NT2/D1 (cell line): ENCODE data around the gene KIF13A.

Experiments
- SUZ12 ChIP-seq: IDR thresholded peaks from 2 replicates; pipeline ENCODE4 v1.6.1; 2011; ENCODE audit not compliant: insufficient read length, insufficient read depth; ENCODE audit errors: extremely low read depth
- YY1 ChIP-seq: IDR thresholded peaks from 2 replicates; pipeline ENCODE4 v1.6.1; 2011; ENCODE audit not compliant: insufficient read length, insufficient read depth
- ZNF274 ChIP-seq: IDR thresholded peaks from 2 replicates; pipeline ENCODE4 v1.6.1; 2011; ENCODE audit warnings: mild to moderate bottlenecking, low read depth, low read length

- TF ChIP-seq ZNF274 (no peak), YY1 (no peak), SUZ12 (no peak)
Measured at GRCh38 chr6:17950095-17950494, 37.3 kb downstream of the KIF13A start.
